Naive thymus-derived CD8-positive, alpha-beta T cell (primary cell): ENCODE data around the gene KDELR1. TPM values are rescaled to one million over a fixed set of nuclear protein-coding genes. Genes with fewer than 3 reads are reported as not detected.

Experiments
- ATAC-seq, 2 donors: fragments of 150-1000 bp; cut with Tn5 transposase in 1 of 2; sonication (Bioruptor Pico), chemical (Tn5 transposase) in 1 of 2; 1 replicate in 1 of 2; 2 replicates in 1 of 2; pipeline ENCODE4 v1.10.0; 2021; ENCODE audit warnings: mild to moderate bottlenecking in 2 of 2, moderate library complexity in 2 of 2
- POLR2A ChIA-PET: fragments of 350-600 bp; sonication (Branson Sonifier 250); formaldehyde crosslinking; loops from one replicate; lab custom pipeline; 2021; ENCODE audit warnings: antibody characterized with exemption; lab: Charles Lee
- DNase-seq, 10 donors: peaks; one replicate each; pipeline versions ENCODE4 v3.0.0 to v3.0.0-alpha.2; 2020 to 2022
- H3K27ac Mint-ChIP-seq, 10 donors: one replicate each; pipeline ENCODE4 v1.8.0; 2020 to 2022; ENCODE audit warnings: mild to moderate bottlenecking in 10 of 10, mixed read lengths in 10 of 10, moderate library complexity in 4 of 10, inconsistent platforms in 1 of 10
- H3K27me3 Mint-ChIP-seq, 5 donors: one replicate each; pipeline ENCODE4 v1.8.0; 2021 to 2022; ENCODE audit warnings: mixed read lengths in 5 of 5
- H3K36me3 Mint-ChIP-seq, 3 donors: one replicate each; pipeline ENCODE4 v1.8.0; 2020 to 2022; ENCODE audit warnings: mixed read lengths in 3 of 3, mild to moderate bottlenecking in 2 of 3, inconsistent platforms in 1 of 3
- H3K4me1 Mint-ChIP-seq, 4 donors: one replicate each; pipeline ENCODE4 v1.8.0; 2021 to 2022; ENCODE audit warnings: mixed read lengths in 4 of 4
- H3K4me3 Mint-ChIP-seq, 10 donors: one replicate each; pipeline ENCODE4 v1.8.0; 2020 to 2022; ENCODE audit warnings: mild to moderate bottlenecking in 10 of 10, mixed read lengths in 10 of 10, moderate library complexity in 6 of 10, inconsistent platforms in 1 of 10
- H3K9me3 Mint-ChIP-seq, 9 donors: one replicate each; pipeline ENCODE4 v1.8.0; 2020 to 2022; ENCODE audit warnings: mixed read lengths in 9 of 9, mild to moderate bottlenecking in 3 of 9, inconsistent platforms in 1 of 9, moderate library complexity in 1 of 9
- polyA plus RNA-seq, 3 donors: library from polyadenylated mRNA; unstranded; fragments of 300-500 nt; fragmentation: Illumina TruSeq; gene quantifications; one replicate each; pipeline ENCODE4 v1.2.3, GENCODE V29; 2021
- total RNA-seq, 8 experiments: library from RNA in 2 of 8; stranded (reverse) in 2 of 8; gene quantifications; one replicate each; pipeline ENCODE4 v1.2.3 and lab custom pipeline; 2021 to 2026

The KDELR1 gene
- total and polyA plus RNA-seq, 5 experiments from 2014 or later, result 21.3 to 49.6 (median 24.8) TPM

GRCh38 chr19:48350856-48351255, 40.5 kb downstream of the KDELR1 start:
- POLR2A ChIA-PET, result interaction anchor here (0.7 to 1.0 kb wide), 3 partner anchors 17 to 155 kb away, joined by 3 to 7 read pairs (median 4); no protein-coding TSS in a partner anchor

DNA sequence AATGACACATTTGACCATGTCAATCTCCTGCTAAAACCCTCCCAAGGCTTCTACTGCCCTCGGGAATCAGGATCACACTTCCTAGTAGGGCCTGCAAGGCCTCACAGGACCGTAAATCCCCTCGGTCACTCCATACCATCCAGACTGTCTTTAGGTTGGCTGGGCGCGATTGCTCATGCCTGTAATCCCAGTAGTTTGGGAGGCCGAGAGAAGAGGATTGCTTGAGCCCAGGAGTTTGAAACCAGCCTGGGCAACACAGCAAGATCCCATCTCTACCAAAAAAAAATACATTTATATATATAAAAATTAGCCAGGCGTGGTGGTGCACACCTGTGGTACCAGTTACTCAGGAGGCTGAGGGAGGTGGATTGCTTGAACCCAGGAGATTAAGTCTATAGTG, 42.6 kb downstream of the KDELR1 start:
- Mint-ChIP-seq H3K27me3 (no peaks in the 10 kb centered on the region), H3K4me3 (no peak overlapping the region), H3K27ac (no peak overlapping the region), H3K36me3 (peaks cover 0 to 18% (median 0%) of the 10 kb centered on the region in 3 donors), H3K4me1 (peaks cover 3 to 11% (median 8%) of the 10 kb centered on the region in 4 donors), H3K9me3 (no peaks in the 10 kb centered on the region)
- POLR2A ChIA-PET, result interaction anchor here (1.0 to 1.2 kb wide), 2 partner anchors 15 to 27 kb away, joined by 3 read pairs; no protein-coding TSS in a partner anchor
- ATAC-seq (no peak), DNase-seq (no peak)

More at GRCh38 chr19:48350856-48351255, 40.5 kb downstream of the KDELR1 start:
- Mint-ChIP-seq H3K9me3 (no peaks in the 10 kb centered on the region), H3K4me1 (peaks cover 3 to 11% (median 8%) of the 10 kb centered on the region in 4 donors), H3K4me3 (no peak overlapping the region), H3K36me3 (peaks cover 0 to 13% (median 0%) of the 10 kb centered on the region in 3 donors), H3K27me3 (no peaks in the 10 kb centered on the region), H3K27ac (no peak overlapping the region)
- DNase-seq (no peak), ATAC-seq (no peak)

GRCh38 chr19:48348045-48348444, 43.3 kb downstream of the KDELR1 start:
- H3K36me3 Mint-ChIP-seq, result peaks cover 0 to 18% (median 0%) of the 10 kb centered on the region in 3 donors
- H3K4me1 Mint-ChIP-seq, result peaks cover 3 to 11% (median 8%) of the 10 kb centered on the region in 4 donors
- no peak overlapping the region for H3K4me3 Mint-ChIP-seq
- peak overlapping the region in 1 of 10 donors; percentile 53 for H3K27ac Mint-ChIP-seq
- DNase-seq, result no peak
- ATAC-seq, result no peak
- POLR2A ChIA-PET, result interaction anchor here (1.0 kb wide), 1 partner anchor 27 kb away, joined by 3 read pairs; no protein-coding TSS in a partner anchor
- H3K9me3 Mint-ChIP-seq, result no peaks in the 10 kb centered on the region
- no peaks in the 10 kb centered on the region for H3K27me3 Mint-ChIP-seq

DNA sequence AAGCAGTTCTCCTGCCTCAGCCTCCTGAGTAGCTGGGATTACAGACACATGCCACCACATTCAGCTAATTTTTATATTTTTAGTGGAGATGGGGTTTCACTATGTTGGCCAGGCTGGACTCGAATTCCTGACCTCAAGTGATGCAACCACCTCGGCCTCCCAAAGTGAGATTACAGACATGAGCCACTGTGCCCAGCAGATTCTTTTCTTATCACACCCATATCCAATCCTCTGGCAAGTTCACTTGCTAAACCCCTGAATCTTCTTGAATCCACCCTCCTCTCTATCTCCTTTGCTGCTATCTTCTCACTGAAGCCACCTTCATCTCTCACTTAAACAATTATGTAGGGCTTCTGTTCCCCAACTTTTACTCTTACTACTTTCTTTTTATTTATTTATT, 45.2 kb downstream of the KDELR1 start:
- Mint-ChIP-seq H3K27me3 (no peaks in the 10 kb centered on the region), H3K36me3 (peaks cover 0 to 23% (median 2%) of the 10 kb centered on the region in 3 donors), H3K4me3 (no peak overlapping the region), H3K4me1 (peaks cover 2 to 6% (median 2%) of the 10 kb centered on the region in 4 donors), H3K9me3 (no peaks in the 10 kb centered on the region), H3K27ac (no peak overlapping the region)
- DNase-seq, result no peak
- no peak for ATAC-seq
- POLR2A ChIA-PET, result no interaction called here

GRCh38 chr19:48344892-48345291, 46.5 kb downstream of the KDELR1 start:
- H3K27ac Mint-ChIP-seq, result peak overlapping the region in 1 of 10 donors; percentile 60
- DNase-seq (no peak), ATAC-seq (no peak)
- no peaks in the 10 kb centered on the region for H3K27me3 Mint-ChIP-seq
- H3K9me3 Mint-ChIP-seq, result no peaks in the 10 kb centered on the region
- peaks cover 0 to 20% (median 2%) of the 10 kb centered on the region in 3 donors for H3K36me3 Mint-ChIP-seq
- H3K4me3 Mint-ChIP-seq, result no peak overlapping the region
- H3K4me1 Mint-ChIP-seq, result peaks cover 0 to 4% (median 0%) of the 10 kb centered on the region in 4 donors
- POLR2A ChIA-PET, result no interaction called here

DNA sequence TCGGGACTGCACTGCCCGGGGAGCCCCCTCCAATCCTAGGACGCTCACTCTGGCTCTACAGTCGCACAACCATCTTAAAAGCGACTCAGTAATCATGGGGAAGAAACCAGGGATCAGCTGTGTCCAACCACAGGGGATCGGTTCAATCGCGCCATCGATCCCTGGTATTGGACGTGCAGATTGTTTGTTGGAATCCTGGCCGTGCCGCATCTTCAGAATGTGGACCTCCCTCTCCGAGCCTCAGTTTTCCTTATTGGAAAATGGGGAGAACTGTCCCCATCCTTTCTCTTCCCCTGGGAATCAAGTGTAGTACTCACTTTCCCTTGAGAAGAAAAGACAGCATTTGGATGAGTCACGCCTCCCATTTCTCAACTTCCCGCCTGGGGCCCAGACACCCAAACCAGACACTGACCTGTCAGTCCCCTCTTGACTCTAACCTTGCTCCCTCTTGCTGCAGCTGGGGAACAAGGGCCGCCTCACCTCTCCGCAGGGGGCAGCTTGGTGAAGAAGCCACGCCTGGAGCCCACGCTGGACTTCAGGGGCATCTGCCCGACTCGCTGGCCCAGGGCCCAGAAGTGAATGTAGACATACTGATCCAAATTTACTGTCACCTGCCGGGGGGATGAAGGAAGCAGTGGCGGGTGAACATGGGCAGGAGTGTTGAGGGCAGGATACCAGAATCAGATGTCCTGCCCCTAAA, 48.4 kb downstream of the KDELR1 start:
- Mint-ChIP-seq H3K27ac (no peak overlapping the region), H3K4me1 (peaks cover 0 to 3% (median 0%) of the 10 kb centered on the region in 4 donors), H3K9me3 (no peaks in the 10 kb centered on the region), H3K4me3 (no peak overlapping the region), H3K36me3 (peaks cover 0 to 18% (median 2%) of the 10 kb centered on the region in 3 donors), H3K27me3 (no peaks in the 10 kb centered on the region)
- ATAC-seq, result no peak
- POLR2A ChIA-PET, result interaction anchor here (0.6 kb wide), 1 partner anchor 9 kb away, joined by 3 read pairs; no protein-coding TSS in a partner anchor
- DNase-seq, result no peak

- DNase-seq (no peak), ATAC-seq (no peak)
- POLR2A ChIA-PET, result no interaction called here
- Mint-ChIP-seq H3K36me3 (peaks cover 0 to 18% (median 2%) of the 10 kb centered on the region in 3 donors), H3K9me3 (no peaks in the 10 kb centered on the region), H3K4me1 (peaks cover 0 to 3% (median 0%) of the 10 kb centered on the region in 4 donors), H3K27ac (no peak overlapping the region), H3K4me3 (no peak overlapping the region), H3K27me3 (no peaks in the 10 kb centered on the region)
Measured at GRCh38 chr19:48342414-48342738, 49.0 kb downstream of the KDELR1 start.

DNA sequence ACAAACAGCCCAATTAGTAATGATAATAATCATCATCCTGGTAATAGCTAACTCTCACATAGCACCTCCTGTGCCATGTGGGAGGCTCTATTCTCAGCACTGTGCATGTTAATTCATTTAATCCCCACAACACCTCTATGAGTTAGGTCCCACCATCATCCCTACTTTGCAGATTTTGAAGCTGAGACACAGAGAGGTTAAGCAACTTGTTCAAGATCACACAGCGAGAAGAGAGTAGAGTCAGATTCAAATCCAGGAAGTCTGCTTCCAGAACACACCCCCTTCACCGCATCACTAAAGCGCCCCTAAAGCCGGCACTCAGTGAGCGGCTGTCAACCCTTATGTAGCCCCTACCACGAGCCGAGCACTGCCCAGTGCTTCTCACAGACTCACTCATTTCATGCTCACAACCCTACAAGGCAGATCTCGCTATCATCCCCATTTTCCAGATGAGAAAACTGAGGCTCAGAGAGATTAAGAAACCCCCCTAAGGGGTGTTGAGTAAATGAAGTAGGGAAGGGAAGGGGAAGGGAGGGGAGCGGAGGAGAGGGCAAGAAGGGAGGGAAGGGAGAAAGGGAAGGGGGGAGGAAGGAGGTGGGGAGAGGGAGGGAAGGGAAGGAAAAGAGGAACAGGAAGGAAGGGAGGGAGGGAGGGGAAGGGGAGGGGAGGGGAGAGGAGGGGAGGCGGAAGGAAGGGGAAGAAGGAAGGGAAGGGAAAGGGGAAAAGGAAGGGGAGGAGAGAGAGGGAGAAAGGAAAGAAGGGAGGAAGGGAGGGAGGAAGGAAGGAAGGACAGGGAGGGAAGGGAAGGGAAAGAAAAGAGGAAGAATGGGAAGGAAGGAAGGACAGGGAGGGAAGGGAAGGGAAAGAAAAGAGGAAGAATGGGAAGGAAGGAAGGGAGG, 49.6 kb downstream of the KDELR1 start:
- H3K9me3 Mint-ChIP-seq, result no peaks in the 10 kb centered on the region
- no peaks in the 10 kb centered on the region for H3K27me3 Mint-ChIP-seq
- H3K36me3 Mint-ChIP-seq, result peaks cover 0 to 16% (median 2%) of the 10 kb centered on the region in 3 donors
- no peak for ATAC-seq
- H3K27ac Mint-ChIP-seq, result no peak overlapping the region
- no peak for DNase-seq
- peaks cover 0 to 3% (median 0%) of the 10 kb centered on the region in 4 donors for H3K4me1 Mint-ChIP-seq
- no peak overlapping the region for H3K4me3 Mint-ChIP-seq
- POLR2A ChIA-PET, result interaction anchor here (1.4 kb wide), 2 partner anchors 16 to 20 kb away, joined by 4 to 5 read pairs; partner anchors contain the start of gene EMP3

GRCh38 chr19:48340995-48341394, 50.4 kb downstream of the KDELR1 start:
- POLR2A ChIA-PET, result interaction anchor here (1.4 kb wide), 2 partner anchors 16 to 20 kb away, joined by 4 to 5 read pairs; partner anchors contain the start of gene EMP3
- DNase-seq (no peak), ATAC-seq (no peak)
- H3K4me3 Mint-ChIP-seq, result no peak overlapping the region
- peaks cover 0 to 3% (median 0%) of the 10 kb centered on the region in 4 donors for H3K4me1 Mint-ChIP-seq
- no peak overlapping the region for H3K27ac Mint-ChIP-seq
- H3K27me3 Mint-ChIP-seq, result no peaks in the 10 kb centered on the region
- peaks cover 0 to 14% (median 2%) of the 10 kb centered on the region in 3 donors for H3K36me3 Mint-ChIP-seq
- H3K9me3 Mint-ChIP-seq, result no peaks in the 10 kb centered on the region

GRCh38 chr19:48338802-48339503, 52.4 kb downstream of the KDELR1 start:
- peaks cover 0 to 9% (median 2%) of the 10 kb centered on the region in 3 donors for H3K36me3 Mint-ChIP-seq
- peak overlapping the region in 2 of 10 donors; percentile 66 to 68 for H3K27ac Mint-ChIP-seq
- POLR2A ChIA-PET, result interaction anchor here (10.6 kb wide), 1 partner anchor 18 kb away, joined by 484 read pairs; the partner anchor contains the start of gene EMP3

DNA sequence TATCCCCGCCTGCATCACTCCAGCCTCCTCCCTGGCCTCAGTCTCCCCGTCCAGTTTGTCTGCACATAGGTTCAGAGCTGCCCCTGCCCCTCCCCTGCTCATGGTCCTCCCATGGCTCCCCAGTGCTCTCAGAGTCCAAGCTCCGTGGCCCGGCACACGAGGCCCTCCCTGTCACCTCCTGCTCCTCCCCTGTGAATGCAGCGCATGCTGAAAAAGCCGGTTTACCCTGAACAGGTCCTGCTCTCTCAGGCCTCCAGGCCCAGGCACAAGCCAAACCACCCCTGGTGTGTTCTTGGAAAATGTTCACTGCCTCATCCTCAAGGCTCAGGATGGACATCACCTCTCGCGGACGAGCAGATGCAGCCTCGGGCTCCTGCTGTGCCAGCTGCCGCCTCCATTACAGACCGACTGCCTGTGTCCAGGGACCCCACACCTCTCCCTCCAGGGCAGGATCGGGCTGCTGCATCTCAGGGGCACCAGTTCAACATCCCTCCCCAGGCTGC, 53.0 kb downstream of the KDELR1 start:
- H3K9me3 Mint-ChIP-seq, result no peaks in the 10 kb centered on the region
- no peak for ATAC-seq
- H3K4me3 Mint-ChIP-seq, result peak overlapping the region in 1 of 10 donors; percentile 14
- peak overlapping the region in 3 of 10 donors; percentile 33 to 73 (median 68) for H3K27ac Mint-ChIP-seq
- H3K27me3 Mint-ChIP-seq, result no peaks in the 10 kb centered on the region
- DNase-seq, result no peak
- peaks cover 0 to 9% (median 2%) of the 10 kb centered on the region in 3 donors for H3K36me3 Mint-ChIP-seq
- POLR2A ChIA-PET, result interaction anchor here (0.6 to 10.6 kb wide), 2 partner anchors 17 to 66 kb away, joined by 3 to 484 read pairs; partner anchors contain the start of gene EMP3
- H3K4me1 Mint-ChIP-seq, result peaks cover 11 to 19% (median 11%) of the 10 kb centered on the region in 4 donors

More at GRCh38 chr19:48338802-48339503, 52.4 kb downstream of the KDELR1 start:
- ATAC-seq, result no peak
- Mint-ChIP-seq H3K9me3 (no peaks in the 10 kb centered on the region), H3K4me1 (peaks cover 9 to 12% (median 10%) of the 10 kb centered on the region in 4 donors), H3K4me3 (no peak overlapping the region), H3K27me3 (no peaks in the 10 kb centered on the region)
- no peak for DNase-seq
